Activated CD8-positive, alpha-beta T cell treated with anti-CD3 and anti-CD28 coated beads for 36 hours (primary cell): ENCODE data around the gene ANKRD13C. TPM values are rescaled to one million over a fixed set of nuclear protein-coding genes. Genes with fewer than 3 reads are reported as not detected.

Experiments
- ATAC-seq: fragments of 200-7000 bp; cut with Tn5 transposase; one replicate; pipeline ENCODE4 v1.10.0; 2021; ENCODE audit warnings: mild to moderate bottlenecking, moderate library complexity
- CTCF ChIA-PET: fragments of 350-600 bp; sonication (Branson Sonifier 250); formaldehyde crosslinking; loops from one replicate; lab custom pipeline; 2021; ENCODE audit warnings: antibody characterized with exemption; lab: Charles Lee
- POLR2A ChIA-PET: fragments of 350-600 bp; sonication (Branson Sonifier 250); formaldehyde crosslinking; loops from one replicate; lab custom pipeline; 2021; ENCODE audit warnings: antibody characterized with exemption; lab: Charles Lee
- DNase-seq: peaks from one replicate; pipeline ENCODE4 v3.0.0-alpha.2; 2020
- H3K27ac Mint-ChIP-seq: one replicate; pipeline ENCODE4 v1.8.0; 2021; ENCODE audit warnings: mild to moderate bottlenecking, mixed read lengths
- H3K27me3 Mint-ChIP-seq: one replicate; pipeline ENCODE4 v1.8.0; 2021; ENCODE audit warnings: mixed read lengths
- H3K36me3 Mint-ChIP-seq: one replicate; pipeline ENCODE4 v1.8.0; 2021; ENCODE audit warnings: low read depth, mixed read lengths
- H3K4me1 Mint-ChIP-seq: one replicate; pipeline ENCODE4 v1.8.0; 2021; ENCODE audit warnings: low read depth, mixed read lengths
- H3K4me3 Mint-ChIP-seq: one replicate; pipeline ENCODE4 v1.8.0; 2021; ENCODE audit warnings: mild to moderate bottlenecking, moderate library complexity, mixed read lengths
- H3K9me3 Mint-ChIP-seq: one replicate; pipeline ENCODE4 v1.8.0; 2021; ENCODE audit warnings: mixed read lengths
- CTCF ChIP-seq: fragments of 200-600 bp; IDR thresholded peaks from one replicate; pipeline ENCODE4 v1.8.0; 2022; ENCODE audit warnings: antibody characterized with exemption, mild to moderate bottlenecking
- intact Hi-C: fragments of 100-400 bp; cut with micrococcal nuclease; formaldehyde crosslinking; loops from one replicate; pipeline ENCODE4 v1.10.0; 2022
- total RNA-seq, 2 experiments: library from RNA; stranded (reverse); gene quantifications; one replicate each; pipeline ENCODE4 v1.2.3, GENCODE V29; 2021

ANKRD13C gene
- total RNA-seq = 10 to 100 TPM; 15.1 to 16.9 TPM

GRCh38 chr1:70354332-70355110, at the start of gene ANKRD13C:
ANKRD13C (minus strand) TSS chr1:70354722; CDS start chr1:70354408, 314 bp downstream.
- peak; percentile 96 for DNase-seq
- Mint-ChIP-seq H3K4me1 (peaks cover 35% of the 10 kb centered on the region), H3K27ac (peak within 1 kb of the TSS; percentile 99), H3K9me3 (no peaks in the 10 kb centered on the region), H3K36me3 (peaks cover 26% of the 10 kb centered on the region), H3K27me3 (no peaks in the 10 kb centered on the region), H3K4me3 (peak within 1 kb of the TSS; percentile 81)
- peak; percentile 94 for ATAC-seq
- ChIA-PET CTCF (interaction anchor here (1.2 to 3.6 kb wide), 2 partner anchors 9 to 57 kb away, joined by 3 to 24 read pairs; partner anchors contain the start of gene CTH), POLR2A (interaction anchor here (0.7 to 2.8 kb wide), 12 partner anchors 9 to 533 kb away, joined by 3 to 47 read pairs (median 4); partner anchors contain the start of genes CTH, LRRC40 and SRSF11)
- no peak for TF ChIP-seq CTCF
- intact Hi-C loops = loop anchor here (2.0 kb wide), 1 partner anchor 56 kb away; the partner anchor contains the start of gene CTH

- ChIA-PET POLR2A (no interaction called here), CTCF (no interaction called here)
- intact Hi-C loops = no loop called here
- Mint-ChIP-seq H3K36me3 (no peaks in the 10 kb centered on the region), H3K9me3 (no peaks in the 10 kb centered on the region), H3K4me1 (no peaks in the 10 kb centered on the region), H3K27me3 (peaks cover 6% of the 10 kb centered on the region), H3K4me3 (no peak overlapping the region), H3K27ac (no peak overlapping the region)
- ATAC-seq (no peak), DNase-seq (no peak)
- no peak for TF ChIP-seq CTCF
Measured at GRCh38 chr1:70403759-70404158, 49.2 kb upstream of the ANKRD13C start.

- Mint-ChIP-seq H3K4me1 (no peaks in the 10 kb centered on the region), H3K27ac (no peak overlapping the region), H3K36me3 (no peaks in the 10 kb centered on the region), H3K9me3 (no peaks in the 10 kb centered on the region), H3K27me3 (peaks cover 6% of the 10 kb centered on the region), H3K4me3 (no peak overlapping the region)
- intact Hi-C loops = no loop called here
- ATAC-seq (no peak), DNase-seq (no peak)
- POLR2A ChIA-PET = interaction anchor here (0.9 kb wide), 1 partner anchor 47 kb away, joined by 3 read pairs; the partner anchor contains the start of gene ANKRD13C
- CTCF ChIA-PET = no interaction called here
- TF ChIP-seq CTCF = no peak
Measured at GRCh38 chr1:70401974-70402373, 47.5 kb upstream of the ANKRD13C start.

GRCh38 chr1:70400335-70400734, 45.8 kb upstream of the ANKRD13C start:
- POLR2A ChIA-PET = no interaction called here
- H3K4me3 Mint-ChIP-seq = no peak overlapping the region

More at GRCh38 chr1:70400335-70400734, 45.8 kb upstream of the ANKRD13C start:
- H3K36me3 Mint-ChIP-seq = no peaks in the 10 kb centered on the region
- CTCF ChIA-PET = interaction anchor here (0.7 kb wide), 2 partner anchors 22 to 201 kb away, joined by 3 read pairs; no protein-coding TSS in a partner anchor
- DNase-seq (no peak), ATAC-seq (no peak)
- H3K27me3 Mint-ChIP-seq = peaks cover 5% of the 10 kb centered on the region
- no peak overlapping the region for H3K27ac Mint-ChIP-seq
- H3K9me3 Mint-ChIP-seq = no peaks in the 10 kb centered on the region
- H3K4me1 Mint-ChIP-seq = no peaks in the 10 kb centered on the region
- TF ChIP-seq CTCF = no peak
- intact Hi-C loops = no loop called here
